HFF-Myc (cell line): ENCODE data around the gene MED27.

Source experiments
- DNase-seq: peaks from one replicate; pipeline ENCODE4 v3.0.0-alpha.2; 2011; ENCODE audit warnings: low read depth; ENCODE audit errors: extremely low read depth
- H3K4me3 ChIP-seq: replicated peaks from 2 replicates; pipeline ENCODE4 v1.5.1; 2011; ENCODE audit warnings: low read depth, mild to moderate bottlenecking, control low read depth, low read length
- TF ChIP-seq, protein P1 (sequence below): IDR thresholded peaks from 2 replicates; pipeline ENCODE4 v1.5.1; 2012; ENCODE audit warnings: mild to moderate bottlenecking, low read depth, low read length, control low read depth; ENCODE audit errors: missing control alignments

Gene MED27

DNA sequence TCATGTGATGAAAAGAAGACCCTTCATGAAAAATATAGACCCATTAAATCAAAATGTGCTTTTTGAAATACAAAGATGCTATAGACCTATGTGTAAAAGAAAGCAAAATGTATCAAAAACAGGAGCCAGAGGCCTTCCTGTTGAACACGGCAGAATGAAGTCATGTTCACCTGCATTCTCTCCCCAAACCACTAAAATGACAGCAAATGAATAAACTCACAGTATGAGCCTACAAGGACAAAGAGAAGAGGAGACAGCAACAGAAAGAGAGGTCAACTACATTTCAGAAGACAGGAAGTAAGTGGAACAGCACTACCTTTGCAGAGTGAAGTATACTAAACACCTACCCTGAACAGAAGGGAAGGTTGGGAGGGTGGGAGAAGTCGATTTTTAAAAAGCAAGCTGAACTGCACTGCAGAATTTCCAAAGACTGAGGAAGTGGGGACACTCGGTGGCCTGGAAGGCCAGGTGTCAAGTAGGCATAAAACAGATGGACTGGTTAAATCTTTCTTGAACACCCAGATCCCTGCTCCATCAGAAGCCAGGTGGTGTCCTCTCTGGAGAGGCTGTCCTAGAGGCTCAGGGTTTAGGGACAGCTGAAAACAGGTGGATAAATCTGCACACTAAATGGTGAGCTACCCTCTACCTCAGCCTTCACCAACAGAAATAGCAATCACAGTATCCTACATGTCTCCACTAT is 48.9 kb downstream of the MED27 start:
- no peak for DNase-seq
- no peak overlapping the region for H3K4me3 ChIP-seq
- TF ChIP-seq, protein P1, sequence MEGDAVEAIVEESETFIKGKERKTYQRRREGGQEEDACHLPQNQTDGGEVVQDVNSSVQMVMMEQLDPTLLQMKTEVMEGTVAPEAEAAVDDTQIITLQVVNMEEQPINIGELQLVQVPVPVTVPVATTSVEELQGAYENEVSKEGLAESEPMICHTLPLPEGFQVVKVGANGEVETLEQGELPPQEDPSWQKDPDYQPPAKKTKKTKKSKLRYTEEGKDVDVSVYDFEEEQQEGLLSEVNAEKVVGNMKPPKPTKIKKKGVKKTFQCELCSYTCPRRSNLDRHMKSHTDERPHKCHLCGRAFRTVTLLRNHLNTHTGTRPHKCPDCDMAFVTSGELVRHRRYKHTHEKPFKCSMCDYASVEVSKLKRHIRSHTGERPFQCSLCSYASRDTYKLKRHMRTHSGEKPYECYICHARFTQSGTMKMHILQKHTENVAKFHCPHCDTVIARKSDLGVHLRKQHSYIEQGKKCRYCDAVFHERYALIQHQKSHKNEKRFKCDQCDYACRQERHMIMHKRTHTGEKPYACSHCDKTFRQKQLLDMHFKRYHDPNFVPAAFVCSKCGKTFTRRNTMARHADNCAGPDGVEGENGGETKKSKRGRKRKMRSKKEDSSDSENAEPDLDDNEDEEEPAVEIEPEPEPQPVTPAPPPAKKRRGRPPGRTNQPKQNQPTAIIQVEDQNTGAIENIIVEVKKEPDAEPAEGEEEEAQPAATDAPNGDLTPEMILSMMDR: no peak

DNA sequence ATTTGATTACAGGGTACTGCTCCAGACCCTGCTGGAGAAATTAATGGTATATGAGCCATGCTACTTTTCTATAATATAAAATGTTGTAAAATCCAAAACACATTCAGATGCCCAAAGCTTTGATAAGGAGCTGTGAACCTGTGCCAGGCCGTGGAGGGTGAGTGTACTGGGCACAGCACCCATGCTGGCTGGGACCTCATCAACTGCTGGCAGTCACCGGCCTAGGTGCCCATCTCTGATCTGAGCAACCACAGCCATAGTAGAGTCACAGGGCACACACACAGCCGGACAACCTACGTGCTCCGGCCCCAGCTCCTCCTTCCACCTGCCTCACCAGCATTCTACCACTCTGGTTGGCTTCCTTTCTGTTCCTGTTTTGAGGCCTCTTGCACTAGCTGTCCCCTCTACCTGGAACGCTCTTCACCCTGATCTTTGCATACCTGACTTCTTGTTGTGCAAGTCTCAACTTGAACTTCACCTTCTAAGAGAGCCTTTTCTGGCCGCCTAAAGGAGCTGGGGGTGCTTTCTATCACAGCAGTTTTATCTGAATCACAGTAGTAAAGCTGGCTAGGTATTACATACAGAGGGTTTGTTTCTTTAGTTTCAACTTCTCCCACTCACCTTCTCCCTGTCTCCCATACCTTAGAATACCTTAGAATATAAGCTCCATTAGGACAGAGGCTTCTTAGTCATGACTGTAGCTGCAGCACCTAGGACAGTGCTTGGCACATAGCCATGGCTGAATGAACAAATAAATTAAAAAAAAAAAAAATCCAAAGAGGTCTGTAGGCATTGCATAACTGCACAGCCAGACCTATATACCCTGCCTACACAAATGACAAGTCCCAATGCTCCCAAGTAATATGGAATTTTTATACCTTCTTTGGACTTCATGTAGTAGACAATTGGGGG is 51.7 kb downstream of the MED27 start:
- TF ChIP-seq, protein P1: no peak
- no peak for DNase-seq
- H3K4me3 ChIP-seq: no peak overlapping the region

DNA sequence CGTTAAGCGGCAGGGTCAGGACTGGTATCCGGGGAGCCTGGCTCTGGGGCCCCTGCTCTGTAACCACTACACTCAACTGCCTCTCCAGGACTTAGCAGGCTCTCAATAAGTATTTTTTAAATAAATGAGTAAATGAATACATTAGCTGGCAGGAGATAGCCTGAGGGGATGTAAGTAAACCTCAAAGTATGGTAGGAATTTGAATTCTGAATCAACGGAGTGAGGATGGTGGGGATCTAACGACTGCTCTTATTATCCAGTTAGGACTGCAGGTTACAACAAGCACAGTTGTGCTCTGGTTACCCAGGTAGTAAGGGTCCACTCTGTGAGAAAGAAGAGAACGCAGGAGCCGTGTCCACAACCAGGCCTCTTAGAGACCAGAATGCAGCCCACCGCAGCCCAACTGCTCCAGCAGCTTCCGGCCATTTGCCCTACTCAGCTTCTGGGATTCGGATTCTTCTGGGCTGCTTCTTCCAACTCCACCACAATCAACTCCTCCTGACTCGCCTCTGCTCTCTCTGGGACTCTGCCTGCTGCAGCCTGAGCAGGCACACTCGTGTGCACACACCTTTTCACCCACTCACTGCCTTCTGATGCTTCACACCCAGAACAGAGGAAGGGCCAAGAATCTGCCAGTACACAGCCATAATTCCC is 52.6 kb downstream of the MED27 start:
- peak; percentile 42 for DNase-seq
- TF ChIP-seq, protein P1: no peak
- no peak overlapping the region for H3K4me3 ChIP-seq

DNA sequence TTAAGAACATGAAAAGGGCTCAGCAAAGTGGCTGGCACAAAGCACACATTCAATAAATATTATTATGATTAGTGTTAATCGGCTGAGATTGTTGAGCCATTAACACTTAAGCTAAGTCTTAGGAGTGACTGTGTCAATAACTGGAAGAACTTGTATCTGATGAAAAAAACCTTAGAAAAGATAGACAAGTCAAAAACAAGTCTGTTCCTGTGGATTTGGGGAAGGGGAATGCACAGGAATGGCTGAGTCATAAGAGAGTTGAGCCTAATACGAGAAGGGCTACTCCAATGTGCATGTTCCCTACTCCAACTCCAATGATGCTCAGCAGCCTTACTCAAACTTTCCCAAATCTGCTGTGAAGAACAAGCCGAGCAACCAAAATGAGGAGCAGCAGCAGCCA is 53.9 kb downstream of the MED27 start:
- DNase-seq: no peak
- TF ChIP-seq, protein P1: no peak
- H3K4me3 ChIP-seq: no peak overlapping the region

DNA sequence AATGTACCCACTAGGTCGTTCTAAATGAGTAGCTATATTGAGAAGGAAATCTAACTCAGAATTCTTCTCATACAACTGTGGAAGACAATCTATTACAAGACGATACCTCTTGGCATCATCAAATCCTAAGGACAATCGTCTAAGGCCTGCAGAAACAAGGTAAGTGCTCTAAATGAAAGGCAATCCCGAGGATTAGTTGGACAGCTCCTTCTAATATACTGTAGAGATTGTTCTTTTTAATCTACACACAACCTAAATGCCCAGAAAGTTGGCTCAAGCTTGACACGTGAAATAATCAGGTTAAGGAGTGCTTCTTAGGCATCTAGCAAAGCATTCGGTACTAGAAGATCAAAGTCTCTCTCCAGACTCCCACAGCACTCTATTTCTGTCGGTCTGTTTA is 55.1 kb downstream of the MED27 start:
- DNase-seq: no peak
- H3K4me3 ChIP-seq: no peak overlapping the region
- TF ChIP-seq, protein P1: no peak

DNA sequence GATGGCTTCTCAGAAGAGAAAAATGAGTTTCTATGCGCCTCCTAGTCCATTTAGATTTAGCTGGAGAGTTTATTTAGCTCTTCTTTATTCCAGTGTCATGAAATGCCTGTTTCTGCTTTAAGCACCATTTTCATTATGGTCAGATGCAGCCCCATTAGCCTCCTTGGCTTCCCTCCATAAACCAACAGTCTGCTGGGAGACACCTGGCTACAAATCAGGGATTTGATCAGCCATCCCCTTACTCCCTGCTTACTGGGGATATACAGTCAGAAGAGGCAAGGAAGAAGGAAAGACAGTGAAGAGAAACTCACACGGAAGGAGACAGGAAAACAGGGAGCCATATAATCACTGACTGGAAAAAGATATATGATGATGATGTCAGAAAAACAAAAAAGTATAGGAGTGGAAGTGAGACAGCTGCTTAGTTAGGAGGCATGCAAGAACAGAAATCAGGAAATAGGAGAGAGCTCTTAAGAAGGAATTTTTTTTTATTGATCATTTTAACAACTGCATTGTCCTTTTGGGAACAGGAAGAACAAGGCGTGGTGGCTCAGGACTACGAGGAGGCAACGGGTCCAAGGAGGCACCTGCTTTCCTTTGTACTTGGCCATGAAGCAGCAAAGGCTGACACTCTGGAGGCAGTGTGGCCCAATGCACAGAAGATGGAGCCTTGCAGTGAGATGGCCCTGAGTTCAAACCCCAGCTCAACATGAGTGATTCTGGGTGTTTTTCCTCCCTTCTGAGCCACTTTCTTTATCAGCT is 56.1 kb downstream of the MED27 start:
- no peak for DNase-seq
- no peak overlapping the region for H3K4me3 ChIP-seq
- TF ChIP-seq, protein P1: no peak
